RWPE1 (cell line): ENCODE measurements around the gene FCHSD2.
"Not testable (repeated sequence)": the region's sequence is repeated elsewhere in the genome, so short reads cannot be mapped to it uniquely, and the experiment has no call there.

ENCODE experiments used
- CTCF ChIA-PET: fragments of 350-600 bp; sonication (Branson Sonifier 250); formaldehyde crosslinking; extraction: SDS; loops from one replicate; lab custom pipeline; 2021; lab: Yijun Ruan, JAX
- POLR2A ChIA-PET: fragments of 400-600 bp; formaldehyde crosslinking; extraction: SDS; loops from one replicate; lab custom pipeline; 2020; ENCODE audit warnings: antibody characterized with exemption; ENCODE audit not compliant: low non-redundant PET; lab: Yijun Ruan, JAX
- DNase-seq: peaks from one replicate; pipeline ENCODE4 v3.0.0; 2012; ENCODE audit warnings: low spot score
- H3K27ac ChIP-seq: fragments of 450-650 bp; 2 replicates; pipeline ENCODE4 v1.5.1; 2017
- CTCF ChIP-seq: fragments of 450-650 bp; conservative IDR thresholded peaks from 2 replicates; pipeline ENCODE4 v1.5.1; 2017; ENCODE audit warnings: low read depth, mild to moderate bottlenecking

Gene FCHSD2

GRCh38 chr11:72983560-72983959 lies 158.6 kb downstream of the FCHSD2 start:
- DNase-seq, result no peak
- ChIA-PET CTCF (no interaction called here), POLR2A (no interaction called here)

GRCh38 chr11:72981971-72982685 lies 160.0 kb downstream of the FCHSD2 start:
- no peak for TF ChIP-seq CTCF
- ChIA-PET CTCF (interaction anchor here (0.6 kb wide), 1 partner anchor 238 kb away, joined by 4 read pairs; no protein-coding TSS in a partner anchor), POLR2A (no interaction called here)
- H3K27ac ChIP-seq, result no peak overlapping the region
- no peak for DNase-seq

More at GRCh38 chr11:72983560-72983959, 158.6 kb downstream of the FCHSD2 start:
- no peak for TF ChIP-seq CTCF
- H3K27ac ChIP-seq, result no peak overlapping the region

GRCh38 chr11:72981080-72981479 lies 161.0 kb downstream of the FCHSD2 start:
- DNase-seq, result no peak
- H3K27ac ChIP-seq, result no peak overlapping the region
- CTCF ChIA-PET, result interaction anchor here (0.7 kb wide), 1 partner anchor 255 kb away, joined by 4 read pairs; no protein-coding TSS in a partner anchor
- no peak for TF ChIP-seq CTCF
- POLR2A ChIA-PET, result no interaction called here

- H3K27ac ChIP-seq, DNase-seq, POLR2A ChIA-PET, CTCF ChIA-PET: not testable (repeated sequence)
Measured at GRCh38 chr11:72977782-72978181, 164.3 kb downstream of the FCHSD2 start.

GRCh38 chr11:72976522-72976892 lies 165.6 kb downstream of the FCHSD2 start:
- peak overlapping the region; percentile 59 for H3K27ac ChIP-seq
- DNase-seq, POLR2A ChIA-PET, CTCF ChIA-PET: not testable (repeated sequence)

- H3K27ac ChIP-seq, result peak overlapping the region; percentile 59
- ChIA-PET CTCF (no interaction called here), POLR2A (no interaction called here)
- no peak for TF ChIP-seq CTCF
- DNase-seq, result peak; percentile 41
Measured at GRCh38 chr11:72975778-72976521, 166.2 kb downstream of the FCHSD2 start.

GRCh38 chr11:72974487-72975205 lies 167.5 kb downstream of the FCHSD2 start:
- H3K27ac ChIP-seq, result no peak overlapping the region
- TF ChIP-seq CTCF, result no peak
- no peak for DNase-seq
- CTCF ChIA-PET, result no interaction called here
- POLR2A ChIA-PET, result no interaction called here
